ENCODE results near the gene NTRK2.

GRCh38 chr9:84742261-84742660 is 72.7 kb downstream of the NTRK2 start:
- TF ChIP-seq POLR2A (IDR thresholded peaks at IDR 0.05; ENCODE audit: low read depth, low read length): no peak
- TF ChIP-seq POLR2AphosphoS5 (IDR thresholded peaks at IDR 0.05; ENCODE audit: low read depth, low read length): no peak

Data from GM12892 (cell line).